Astrocyte (in vitro differentiated cells and primary cell): ENCODE data around the gene PDK3.

Source experiments
- EZH2 ChIP-seq: IDR thresholded peaks from 2 replicates; pipeline ENCODE4 v1.6.1; 2012; ENCODE audit warnings: mild to moderate bottlenecking, low read length, inconsistent platforms; ENCODE audit not compliant: insufficient read depth
- TF ChIP-seq, protein P1 (sequence below): IDR thresholded peaks from 2 replicates; pipeline ENCODE4 v1.5.1; 2011; ENCODE audit warnings: low read depth, mild to moderate bottlenecking, inconsistent platforms, low read length, moderate library complexity; ENCODE audit not compliant: insufficient read depth

DNA sequence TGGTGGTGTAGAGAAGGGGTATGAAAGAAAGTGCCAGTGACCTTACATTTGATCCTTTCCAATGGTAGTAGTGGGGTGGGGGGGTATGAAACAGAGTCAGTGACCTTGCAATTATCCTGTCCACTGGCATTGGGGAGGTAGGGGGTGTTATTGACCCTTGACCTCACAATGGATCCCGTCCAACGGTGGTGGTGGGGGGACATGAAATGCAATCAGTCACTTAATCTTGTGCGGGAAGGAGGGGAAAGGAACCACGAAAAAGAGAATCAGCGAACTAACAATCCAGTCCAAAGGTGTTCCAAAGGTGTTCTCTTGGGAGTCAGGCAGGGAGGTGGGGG is 619 bp upstream of the PDK3 start:
- TF ChIP-seq, protein P1, sequence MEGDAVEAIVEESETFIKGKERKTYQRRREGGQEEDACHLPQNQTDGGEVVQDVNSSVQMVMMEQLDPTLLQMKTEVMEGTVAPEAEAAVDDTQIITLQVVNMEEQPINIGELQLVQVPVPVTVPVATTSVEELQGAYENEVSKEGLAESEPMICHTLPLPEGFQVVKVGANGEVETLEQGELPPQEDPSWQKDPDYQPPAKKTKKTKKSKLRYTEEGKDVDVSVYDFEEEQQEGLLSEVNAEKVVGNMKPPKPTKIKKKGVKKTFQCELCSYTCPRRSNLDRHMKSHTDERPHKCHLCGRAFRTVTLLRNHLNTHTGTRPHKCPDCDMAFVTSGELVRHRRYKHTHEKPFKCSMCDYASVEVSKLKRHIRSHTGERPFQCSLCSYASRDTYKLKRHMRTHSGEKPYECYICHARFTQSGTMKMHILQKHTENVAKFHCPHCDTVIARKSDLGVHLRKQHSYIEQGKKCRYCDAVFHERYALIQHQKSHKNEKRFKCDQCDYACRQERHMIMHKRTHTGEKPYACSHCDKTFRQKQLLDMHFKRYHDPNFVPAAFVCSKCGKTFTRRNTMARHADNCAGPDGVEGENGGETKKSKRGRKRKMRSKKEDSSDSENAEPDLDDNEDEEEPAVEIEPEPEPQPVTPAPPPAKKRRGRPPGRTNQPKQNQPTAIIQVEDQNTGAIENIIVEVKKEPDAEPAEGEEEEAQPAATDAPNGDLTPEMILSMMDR = no peak
- TF ChIP-seq EZH2 = no peak
